Mesenteric fat pad (tissue), 1 donor: ENCODE data around the gene RNF220. TPM values are rescaled to one million over a fixed set of nuclear protein-coding genes. Genes with fewer than 3 reads are reported as not detected.

ENCODE experiments used
- DNase-seq: peaks from one replicate; pipeline ENCODE4 v3.0.0-alpha.2; 2020; ENCODE audit warnings: low spot score
- long read RNA-seq: library from polyadenylated mRNA; unstranded; transcript quantifications from one replicate; pipeline ENCODE4 v2.0.0, GENCODE V29; 2020
- total RNA-seq: library from RNA; stranded (reverse); fragmentation: NEBNext Ultra II Directional; extraction: Animal tissue kit (Norgen Biotek cat#: 25700); gene quantifications from one replicate; pipeline ENCODE4 v1.2.1, GENCODE V29; 2021
- donor health status: DM: yes; HTN: yes; CAD: no.

Gene RNF220
- total RNA-seq, result 60.1 TPM
- long read RNA-seq, partial matches to known transcripts, result 6 of 12 reads
- long read RNA-seq, other reads (novel, unspliced or antisense), result 6 of 12 reads

DNA sequence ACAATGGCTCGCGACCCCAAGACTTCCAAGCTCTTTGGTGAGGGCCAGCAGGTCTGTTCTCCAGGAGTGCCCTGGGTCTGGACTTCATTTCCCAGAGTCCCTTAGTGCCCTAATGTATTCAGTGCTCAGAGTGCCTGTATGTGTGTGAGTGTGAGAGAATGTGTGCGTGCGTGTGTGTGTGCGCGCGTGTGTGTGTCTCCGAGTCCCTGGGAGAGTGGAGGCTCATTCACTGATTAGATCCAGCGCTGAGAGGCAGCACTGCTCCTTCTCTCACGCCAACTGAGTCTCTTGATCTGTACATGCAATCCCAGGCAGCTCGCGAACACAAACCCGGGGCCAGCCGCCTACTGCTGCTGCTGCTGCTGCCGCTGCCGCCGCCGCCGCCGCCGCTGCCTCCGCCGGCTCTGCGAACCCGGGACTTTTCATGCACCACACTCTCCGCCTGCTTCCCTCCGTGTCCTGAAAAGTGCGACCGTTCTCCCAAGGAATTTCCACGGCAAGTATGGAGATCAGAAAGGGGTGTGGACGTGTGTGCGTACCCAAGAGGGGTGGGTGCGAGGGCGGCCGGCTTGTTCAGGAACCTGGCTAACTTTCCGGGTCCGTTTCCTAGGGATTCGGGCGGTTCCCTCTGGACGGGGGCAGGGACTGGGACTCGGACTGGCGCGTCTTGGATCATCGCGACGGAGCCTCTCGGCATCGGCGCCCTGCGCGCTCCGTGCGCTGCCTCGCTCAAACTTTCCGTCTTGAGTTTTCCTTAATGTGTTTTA lies at the start of gene RNF220:
TSS of gene RNF220 (plus strand) at position 225 of the 767 bp plus-strand sequence.
- DNase-seq, result no peak

DNA sequence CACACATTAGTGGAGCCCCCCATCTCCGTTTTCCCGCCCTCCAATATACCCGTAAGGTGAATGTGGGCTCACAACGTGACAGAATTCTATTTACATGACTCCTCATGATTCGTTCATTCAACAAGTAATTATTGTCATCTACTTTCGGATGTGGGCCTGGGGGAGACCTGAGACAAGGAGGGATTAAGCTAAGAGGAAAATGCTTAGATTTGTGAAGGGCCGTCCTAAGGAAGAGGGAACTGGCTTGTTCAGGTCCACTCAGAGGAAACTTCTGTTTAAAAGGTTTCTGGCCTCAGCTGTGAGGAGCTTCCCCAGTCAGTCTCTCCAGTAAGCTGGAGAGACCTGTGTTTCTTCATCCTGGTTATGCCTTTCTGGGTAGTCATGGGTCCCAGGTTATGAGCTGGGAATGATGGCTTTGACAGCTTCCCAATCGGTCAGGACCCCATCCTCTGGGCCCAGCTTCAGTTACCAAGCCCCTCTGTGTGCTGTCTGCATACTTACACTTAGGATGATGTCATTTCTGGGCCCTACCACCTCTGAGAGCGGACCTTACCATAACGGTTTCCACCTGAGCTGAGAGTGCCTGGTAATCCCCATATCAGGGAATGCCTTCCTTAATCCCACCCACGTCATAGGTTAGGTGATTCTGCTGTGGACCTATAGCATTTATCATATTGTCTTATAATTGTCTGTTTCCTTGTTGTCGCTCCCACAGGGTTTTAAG lies 49.3 kb upstream of the RNF220 start:
- no peak for DNase-seq

DNA sequence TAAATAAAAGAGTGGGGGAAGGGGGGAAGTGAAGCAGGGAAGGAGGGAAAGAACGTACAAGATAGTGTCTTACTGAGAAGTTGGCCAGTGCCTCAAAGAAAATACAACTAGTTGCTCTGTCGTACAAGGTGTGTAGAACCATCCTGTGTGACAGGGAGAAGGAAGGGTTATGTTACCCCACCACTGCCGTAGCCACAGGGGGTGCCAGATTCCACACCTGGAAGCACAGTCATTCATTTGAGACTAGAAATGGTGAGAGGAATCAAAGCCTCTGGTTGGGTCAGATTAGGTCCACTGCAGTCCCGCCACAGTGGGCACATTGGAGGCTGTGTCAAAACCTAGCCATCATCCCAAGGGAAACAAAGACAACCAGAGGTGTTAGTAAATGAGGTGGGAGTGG lies 47.3 kb upstream of the RNF220 start:
- no peak for DNase-seq

DNA sequence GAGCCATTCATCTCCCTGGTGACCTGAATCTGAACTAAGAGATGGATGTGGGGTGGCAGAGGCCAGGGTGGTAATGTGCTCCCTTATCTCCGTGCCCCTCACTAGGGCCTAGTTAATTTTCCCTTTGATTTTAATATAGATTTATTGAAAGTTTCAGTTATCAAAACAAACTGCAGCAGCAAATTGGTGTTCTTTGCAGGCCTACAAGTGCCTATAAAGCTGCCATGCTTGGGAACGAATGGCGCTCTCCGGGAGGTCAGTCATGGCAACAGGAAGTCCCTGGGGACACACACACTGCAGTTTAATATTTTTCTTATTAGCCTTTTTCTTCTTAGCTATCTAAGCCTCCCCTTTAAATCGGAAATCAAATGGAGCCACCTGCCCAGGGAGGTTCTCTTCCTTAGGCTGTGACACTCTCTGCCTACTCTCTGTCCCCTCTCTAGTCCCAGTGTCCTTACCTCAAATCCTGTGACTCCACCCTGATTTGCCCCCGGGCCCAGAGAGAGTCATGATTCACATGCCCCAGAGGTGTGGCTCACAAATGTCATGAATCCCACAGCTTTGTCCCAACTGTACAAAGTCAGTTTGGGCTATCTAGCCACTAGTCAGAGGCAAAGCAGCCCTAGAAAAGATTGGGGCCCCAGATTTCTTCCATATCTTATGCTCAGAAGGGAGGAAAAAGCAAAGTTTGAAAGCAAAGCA lies 45.7 kb upstream of the RNF220 start:
- no peak for DNase-seq

DNA sequence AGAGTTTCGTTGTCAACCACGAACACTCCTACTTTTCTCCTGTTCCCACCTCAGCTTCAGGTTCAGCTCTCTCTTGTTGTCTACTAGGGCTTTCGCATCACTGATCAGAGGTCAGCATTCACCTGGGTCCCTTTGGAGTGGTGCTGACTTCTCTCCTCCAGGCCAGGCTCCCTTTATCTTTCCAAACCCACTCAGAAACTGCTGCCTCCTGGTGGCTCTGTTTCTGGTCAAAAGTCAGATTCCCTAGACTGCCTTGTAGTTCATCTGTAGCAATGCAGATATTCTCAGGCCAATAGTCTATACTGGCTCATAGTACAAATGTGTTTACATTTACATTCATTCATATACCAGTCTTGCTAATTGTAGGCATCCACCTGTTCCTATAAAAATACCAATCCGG lies 43.6 kb upstream of the RNF220 start:
- DNase-seq, result no peak

DNA sequence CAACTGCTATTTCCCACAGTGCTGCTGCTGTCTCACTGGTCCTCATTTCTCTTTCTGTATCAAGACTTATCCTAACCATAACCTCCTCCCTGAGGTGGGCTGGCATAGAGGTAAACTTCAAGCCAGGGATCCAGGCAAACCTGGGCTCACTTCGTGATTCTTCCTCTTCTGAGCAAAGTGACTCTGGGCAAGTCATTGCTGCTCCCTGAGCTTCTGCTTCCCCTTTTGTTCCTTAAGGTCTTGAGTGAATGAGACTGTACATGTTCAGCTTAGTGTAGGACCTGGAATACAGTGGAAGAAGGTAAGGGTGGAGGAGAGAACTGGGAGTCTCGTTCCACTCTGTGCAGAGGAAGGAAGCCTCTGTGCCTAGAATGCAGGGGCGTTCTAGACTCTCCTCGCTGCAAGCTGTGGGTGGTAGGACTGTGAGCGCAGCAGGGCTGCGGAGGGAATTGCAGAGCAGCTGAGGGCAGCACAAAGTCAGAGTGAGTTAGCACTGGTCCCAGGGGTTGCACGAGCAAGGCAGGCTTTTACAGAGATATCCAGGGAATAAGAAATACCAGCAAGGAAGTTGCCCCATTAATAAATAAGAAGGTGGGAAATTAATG lies 38.6 kb upstream of the RNF220 start:
- no peak for DNase-seq

DNA sequence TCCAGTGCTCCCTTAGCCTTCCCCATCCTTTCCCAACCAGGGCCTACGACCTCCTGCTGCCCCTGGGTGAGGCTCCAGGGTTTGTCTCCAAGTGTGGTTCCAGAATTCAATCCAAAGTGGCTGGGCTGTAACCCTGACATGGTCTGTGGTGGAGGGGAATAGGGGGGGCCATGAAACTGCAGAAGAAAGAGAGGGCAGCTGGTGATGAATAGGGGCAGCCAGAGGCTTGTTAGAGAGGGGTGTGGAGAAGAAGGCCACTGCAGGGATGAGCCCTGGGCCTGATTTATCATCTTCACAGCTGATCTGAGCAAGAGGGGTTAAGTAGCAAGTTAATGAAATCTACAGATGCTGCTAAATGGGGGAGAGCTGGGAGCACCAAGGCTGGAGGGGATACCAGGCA lies 37.1 kb upstream of the RNF220 start:
- no peak for DNase-seq

DNA sequence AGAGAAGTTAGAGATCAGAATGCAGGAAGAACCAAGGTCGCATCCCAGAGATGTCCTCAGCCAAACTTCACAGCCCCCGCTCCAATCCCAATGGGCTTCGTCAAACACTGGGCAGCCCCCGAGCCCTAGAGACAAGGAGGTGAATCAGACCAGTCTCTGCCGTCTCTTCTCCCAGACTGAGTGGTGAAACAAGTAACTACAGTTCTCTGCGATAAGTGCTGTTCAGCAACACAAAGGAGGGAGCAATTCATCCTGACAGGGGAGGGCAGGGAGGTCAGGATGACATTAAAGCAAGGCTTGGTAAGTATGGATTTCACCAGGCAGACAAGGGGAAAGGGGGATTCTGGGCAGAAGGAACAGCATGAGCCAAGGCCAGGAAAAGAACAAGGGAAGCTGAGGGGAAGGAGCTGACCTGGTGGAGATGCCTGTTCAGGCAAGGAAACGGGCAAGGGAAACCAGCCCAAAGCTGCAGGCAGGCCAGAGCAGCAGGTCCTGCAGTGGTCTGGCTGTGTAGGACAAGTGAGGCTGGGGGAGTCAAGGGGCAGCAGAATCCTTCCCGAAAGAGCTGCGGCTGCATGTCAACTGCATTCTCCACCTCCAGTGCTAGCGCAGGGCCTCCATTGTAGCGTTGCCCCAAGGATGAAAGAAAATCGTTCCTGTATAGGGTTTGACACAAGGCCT lies 36.4 kb upstream of the RNF220 start:
- DNase-seq, result no peak

DNA sequence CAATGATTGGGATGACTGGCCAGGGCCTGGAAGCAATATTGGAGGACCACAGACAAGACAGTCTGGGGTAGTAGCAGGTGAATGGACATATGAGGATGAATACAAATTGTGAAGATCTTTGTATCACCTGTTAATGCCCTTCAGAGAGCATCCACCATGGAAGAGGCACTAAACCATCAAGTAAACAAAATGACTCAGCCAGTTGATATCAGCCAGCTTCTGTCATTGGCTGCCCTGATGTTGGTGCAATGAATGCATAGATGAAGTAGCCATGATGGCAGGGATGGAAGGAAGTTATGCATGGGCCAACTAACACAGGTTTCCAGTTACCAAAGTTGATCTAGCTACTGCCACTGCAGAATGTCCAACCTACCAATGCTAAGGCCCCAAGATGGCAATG lies 33.8 kb upstream of the RNF220 start:
- DNase-seq, result no peak

DNA sequence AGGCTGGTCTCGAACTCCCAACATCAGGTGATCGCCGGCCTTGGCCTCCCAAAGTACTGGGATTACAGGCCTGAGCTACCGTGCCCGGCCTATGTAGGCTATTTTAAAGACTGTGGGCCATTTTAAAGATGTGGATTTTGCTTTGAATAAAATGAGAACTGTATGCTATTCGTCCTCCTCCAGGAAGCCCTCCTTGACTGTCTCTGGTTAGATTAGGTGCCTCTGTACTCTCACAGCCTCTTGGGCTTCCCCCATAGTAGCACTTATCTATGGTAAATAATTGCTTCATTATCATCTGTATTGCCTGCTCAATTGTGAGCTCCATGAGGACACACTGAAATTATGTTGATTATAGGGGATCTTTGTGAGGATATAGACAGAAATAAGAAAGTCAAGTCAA lies 29.5 kb upstream of the RNF220 start:
- DNase-seq, result no peak

DNA sequence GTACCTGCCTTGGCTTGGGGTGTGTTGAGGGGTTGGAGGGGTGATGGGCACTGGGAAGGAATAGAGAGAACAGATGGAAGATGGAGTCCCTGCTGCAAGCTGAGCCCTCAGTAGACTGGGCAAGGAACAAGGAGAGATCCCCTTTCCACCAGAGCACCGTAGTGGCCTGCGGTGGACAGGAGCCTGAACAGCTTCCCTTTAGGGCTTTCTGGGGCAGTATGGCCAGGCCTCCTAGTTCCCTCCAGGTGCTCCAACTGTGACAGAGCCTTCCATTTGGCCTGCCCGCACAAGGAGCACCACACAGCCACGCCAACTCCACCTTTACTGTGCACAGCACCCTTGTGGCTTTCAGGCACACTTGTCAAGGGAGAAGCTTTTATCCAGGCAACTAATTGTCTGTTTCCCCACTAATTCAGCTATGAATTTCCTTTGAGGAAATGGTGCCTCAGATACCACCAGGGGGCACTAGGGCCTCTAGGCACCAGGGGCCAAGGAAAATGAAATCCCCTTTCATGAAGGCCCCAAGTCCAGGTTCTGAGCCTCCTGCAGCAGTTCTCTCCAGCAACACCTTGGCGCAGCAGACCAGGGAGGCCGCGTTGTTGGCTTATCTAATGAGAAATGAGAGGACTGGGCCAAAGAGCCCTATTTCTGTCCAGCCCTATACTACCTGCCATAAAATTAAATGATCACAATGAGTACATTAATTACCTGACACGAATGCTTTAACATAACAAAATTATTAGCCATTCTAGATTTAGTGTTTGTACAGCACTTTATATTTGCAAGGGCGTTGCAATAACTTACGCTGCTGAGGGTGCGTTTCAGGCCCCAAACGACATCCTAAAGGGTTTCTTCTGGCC lies 26.9 kb upstream of the RNF220 start:
- DNase-seq, result no peak

DNA sequence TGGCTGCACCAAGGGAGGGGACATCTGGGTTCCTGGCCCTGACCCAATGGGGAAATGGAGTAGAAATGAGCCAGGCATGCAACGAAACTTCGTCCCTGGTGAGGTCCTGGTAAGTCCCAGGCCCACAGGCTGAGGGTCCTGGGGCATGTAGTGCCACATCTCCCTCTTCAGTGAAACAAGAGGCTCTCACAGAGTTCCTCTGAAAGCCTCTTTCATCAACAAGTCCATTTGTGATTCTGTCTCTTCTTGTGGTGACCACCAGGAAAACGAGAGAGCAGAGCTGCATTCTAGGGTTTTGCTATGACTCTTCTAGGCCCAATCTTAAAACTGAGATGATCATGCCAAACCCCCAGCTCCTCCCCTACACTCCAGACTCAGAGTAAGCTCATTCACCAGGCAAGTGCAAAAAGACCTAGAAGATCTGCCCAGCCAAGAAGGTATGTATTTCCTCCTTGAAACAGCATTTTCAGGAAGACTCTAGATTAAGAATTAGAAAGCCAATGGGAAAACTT lies 24.3 kb upstream of the RNF220 start:
- DNase-seq, result no peak

DNA sequence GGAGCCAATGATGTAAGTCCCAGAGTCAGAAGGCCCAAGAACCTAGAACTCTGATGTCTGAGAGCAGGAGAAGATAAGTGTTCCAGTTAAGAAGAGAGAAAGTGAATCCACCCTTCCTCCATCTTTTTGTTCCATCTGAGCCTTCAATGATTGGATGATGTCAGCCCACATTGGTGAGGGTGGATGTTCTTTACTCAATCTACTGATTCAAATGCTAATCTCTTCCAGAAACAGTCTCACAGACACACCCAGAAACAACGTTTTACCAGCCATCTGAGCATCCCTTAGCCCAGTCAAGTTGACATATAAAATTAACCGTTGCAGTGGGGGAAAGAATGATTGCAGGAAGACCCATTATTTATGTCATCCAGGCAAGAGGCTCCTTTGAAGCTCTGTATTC lies 16.5 kb upstream of the RNF220 start:
- DNase-seq, result no peak

DNA sequence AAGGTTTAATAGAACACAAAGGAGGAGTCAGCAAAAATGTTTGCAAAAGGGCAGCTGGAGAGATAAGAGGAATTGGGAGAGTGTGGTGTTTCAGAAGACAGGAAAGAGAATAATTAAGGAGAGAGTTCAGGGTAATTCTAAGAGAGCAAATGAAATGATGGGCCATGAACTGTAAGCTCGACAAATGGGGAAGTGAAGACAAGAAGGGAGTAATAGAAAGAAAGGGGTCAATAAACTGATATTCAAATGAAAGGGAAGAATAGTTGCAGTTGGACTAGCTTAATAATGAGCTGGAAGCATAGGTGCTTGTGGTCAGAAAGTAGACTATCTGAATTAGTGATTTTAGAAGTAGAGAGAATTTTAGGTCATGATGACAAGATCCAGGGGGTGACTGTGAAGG lies 15.6 kb upstream of the RNF220 start:
- no peak for DNase-seq

DNA sequence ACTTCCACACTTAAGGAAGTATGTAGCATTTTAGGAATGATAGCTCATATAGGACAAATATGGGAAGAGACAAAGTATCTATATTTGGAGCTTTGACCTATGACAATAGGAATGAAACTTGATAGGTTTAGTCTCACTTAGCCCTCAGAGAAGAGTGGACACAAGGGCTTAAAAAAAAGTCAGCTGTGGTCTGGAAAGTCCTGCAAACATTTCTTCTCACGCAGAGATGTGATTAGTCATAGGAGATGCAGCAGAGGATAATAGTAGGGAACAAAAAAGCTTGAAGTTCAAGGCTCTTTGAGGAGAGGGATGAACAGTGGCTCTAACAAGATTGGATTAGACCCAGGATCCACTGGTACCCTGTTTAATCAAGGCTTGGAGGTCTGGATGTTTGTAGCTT lies 14.8 kb upstream of the RNF220 start:
- no peak for DNase-seq

DNA sequence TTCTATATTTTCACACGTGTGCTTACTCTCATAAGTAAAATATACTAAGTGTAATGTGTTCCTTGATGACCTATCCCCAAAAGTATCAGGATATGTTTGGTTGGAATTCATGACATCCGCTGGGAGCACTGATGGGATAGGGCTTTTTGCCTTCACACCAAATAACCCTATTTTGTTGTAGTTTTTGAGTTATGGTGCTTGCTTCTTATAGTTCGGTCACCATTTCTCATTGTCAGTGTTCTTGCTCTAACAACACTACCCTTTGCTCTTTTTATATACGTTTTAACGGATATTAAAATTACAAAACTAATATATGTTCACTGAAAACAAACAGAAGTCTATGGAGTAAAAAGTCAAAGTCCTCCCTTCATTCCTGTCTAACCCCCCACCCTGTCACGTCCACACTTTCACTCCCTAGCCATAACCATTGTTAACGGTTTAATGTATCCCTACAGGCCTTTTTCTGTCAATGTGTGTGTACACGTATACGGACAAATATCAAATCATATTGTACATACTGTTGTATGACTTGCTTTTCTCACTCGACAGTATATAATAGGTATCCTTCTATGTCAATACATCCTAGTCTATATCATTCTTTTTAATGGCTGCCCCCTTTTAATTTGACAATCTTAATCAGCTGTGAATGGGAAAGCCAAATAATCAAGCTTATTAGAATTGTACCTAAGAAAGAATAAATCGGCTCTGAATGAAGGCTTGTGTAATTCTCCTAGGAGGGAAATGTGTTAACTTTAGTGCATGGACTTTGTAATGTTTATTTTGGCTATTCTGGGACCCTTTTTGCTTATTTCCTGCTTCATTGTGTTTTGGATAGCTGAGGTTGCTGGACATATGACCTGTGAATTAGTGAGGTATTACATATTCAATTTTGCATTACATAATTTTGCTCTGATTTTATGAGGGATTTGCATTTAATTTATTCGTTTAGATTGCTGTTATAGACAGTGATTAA lies 3.5 kb upstream of the RNF220 start:
- no peak for DNase-seq

DNA sequence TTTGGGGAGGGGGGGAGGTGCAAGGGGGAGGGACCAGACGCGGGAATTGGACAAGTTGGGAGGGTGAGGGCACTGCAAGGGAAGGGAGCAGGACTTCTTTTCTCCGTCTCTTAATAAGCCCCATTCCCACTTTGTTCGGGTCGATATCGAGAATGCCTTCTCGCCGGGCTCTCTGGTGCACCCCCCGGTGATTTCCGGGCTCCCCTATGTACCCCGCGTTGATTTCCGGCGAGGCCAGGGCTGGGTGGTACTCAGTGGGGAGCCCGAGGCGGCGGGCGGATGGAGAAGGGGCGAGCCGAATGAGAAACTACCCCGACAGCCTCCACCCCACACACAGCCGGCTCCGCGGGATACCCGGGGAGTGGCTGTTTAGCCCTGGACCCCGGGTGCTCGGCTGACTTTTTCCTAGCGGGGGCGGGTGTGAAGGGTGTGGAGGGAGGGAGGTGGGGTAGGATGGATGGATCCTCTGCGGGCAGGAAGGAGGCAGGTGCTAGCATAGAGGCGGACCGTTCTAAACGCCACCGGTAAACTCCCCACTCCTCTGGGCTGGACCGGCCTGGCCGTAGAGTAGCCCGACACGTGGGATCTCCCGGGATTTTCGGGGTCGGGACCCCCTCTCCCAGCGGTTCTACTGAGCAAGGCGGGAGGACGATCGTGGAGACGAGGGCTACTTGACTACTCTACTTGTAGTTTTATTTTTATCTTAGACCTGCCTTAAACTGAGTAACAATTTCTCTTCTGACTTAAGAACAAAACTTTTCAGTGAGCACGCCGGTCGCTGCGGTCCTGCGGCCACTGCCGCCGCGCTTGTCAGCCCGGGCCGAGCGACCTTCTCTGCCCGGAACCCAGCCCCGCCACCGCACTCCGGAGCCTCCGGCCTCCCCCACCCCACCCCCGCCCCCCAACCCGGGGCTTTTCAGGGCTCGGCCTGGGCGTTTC lies 1.0 kb downstream of the RNF220 start:
- DNase-seq, result no peak
